Measurements from ENCODE around the gene SLC45A1. TPM values are rescaled to one million over a fixed set of nuclear protein-coding genes. Genes with fewer than 3 reads are reported as not detected.

Gene SLC45A1
- total RNA-seq, 1 donor from 2014 or later, result 6.6 TPM

DNA sequence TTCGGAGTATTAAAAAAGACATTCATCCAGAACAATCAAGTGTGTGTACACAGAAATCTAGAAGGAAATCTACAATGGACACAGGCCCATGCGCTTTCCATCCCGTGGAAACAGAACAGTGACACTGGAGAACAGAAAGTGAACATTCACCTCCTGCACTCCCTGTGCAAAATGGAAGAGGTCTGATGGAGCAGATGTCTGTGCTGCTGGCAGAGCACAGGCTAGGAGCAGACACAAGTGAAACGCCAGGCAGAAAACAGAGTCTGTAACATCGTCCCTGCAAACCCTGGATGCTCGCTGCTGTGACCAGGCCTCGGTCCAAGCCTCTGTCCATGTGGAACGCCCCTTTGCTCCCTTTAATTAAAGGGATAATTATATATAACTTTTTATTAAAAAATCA is 36.1 kb downstream of the SLC45A1 start:
- no peak for DNase-seq

DNA sequence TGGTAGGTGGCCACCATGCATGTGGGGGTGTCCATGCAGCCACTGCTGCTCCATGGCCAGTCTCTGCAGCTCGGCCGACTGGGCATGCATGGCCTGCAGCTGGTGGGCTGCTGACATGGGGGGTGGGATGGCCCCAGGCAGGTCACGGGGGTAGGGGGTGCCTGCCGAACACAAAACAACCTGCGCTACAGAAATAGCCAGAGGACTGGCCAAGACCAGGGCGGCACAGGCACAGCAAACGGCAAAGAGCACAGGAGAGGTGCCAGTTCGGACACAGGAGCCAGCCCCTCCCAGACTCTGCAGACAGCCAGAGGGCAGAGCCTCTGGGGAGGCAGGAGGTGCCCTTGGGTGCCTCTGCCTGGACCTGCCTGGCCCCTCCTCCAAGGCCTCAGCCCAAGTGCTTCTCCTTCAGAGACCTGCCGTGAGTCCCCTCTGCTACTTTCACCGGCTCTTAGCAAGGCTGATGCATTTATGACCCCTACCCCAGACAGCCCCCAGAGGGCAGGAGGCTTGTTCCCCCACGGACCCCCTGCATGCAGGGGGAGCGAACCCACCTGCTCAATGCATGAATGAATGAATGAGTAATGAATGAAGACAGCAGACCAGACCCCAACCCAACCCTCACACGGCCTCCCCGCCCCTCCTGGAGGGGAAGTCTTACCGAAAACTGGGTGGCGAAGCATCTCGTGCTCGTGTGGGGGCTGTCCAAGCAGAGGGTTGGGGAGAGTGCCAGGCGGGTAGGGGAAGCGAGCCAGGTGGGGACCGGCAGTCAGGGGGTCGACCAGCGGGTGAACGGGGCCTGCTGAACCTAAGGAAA is 37.7 kb downstream of the SLC45A1 start:
- no peak for DNase-seq

DNA sequence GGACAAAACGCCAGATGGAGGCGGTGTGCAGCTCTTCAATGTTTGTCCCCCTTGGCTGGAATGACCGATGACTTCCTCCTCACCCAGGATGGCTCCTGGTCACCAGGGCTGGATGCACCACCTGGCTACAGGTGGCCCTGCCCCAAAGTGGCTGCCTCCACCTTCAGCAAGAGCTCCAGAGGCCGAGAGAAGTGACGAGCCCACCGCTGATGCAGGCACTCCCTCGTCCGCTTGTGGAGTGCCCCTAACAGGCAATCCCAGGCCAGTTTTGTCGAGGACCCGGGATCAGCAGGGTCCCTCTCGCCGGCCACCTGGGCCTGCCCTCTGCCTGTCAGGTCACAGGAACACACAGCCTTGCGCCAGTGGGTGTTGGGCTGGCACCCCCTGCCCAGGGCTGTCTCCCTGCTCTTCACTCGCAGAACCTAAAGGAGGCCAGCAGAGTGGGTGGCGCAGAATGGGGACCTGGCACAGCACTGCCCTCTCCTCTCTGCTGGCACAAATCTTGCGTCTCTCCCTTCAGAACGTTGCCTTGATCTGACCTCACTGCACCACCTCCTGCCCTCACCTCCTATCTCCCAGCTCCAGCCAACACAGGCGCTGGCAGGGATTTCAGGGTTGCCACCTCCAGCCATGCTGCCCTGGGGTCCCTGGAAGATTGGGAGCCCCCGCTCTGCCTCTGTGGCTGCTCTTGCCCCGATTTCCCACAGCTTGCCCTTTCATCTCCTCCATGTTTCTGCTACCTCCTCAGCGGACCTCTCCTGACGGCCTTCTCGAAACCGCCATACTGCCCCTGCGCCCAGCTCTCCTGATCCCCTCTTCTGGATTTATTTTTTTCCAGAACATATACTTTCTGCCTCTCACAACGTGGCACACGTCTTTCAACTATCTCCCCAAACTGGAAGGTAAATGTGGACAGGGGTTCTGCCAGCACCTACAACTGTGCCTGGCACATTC is 38.6 kb downstream of the SLC45A1 start:
- no peak for DNase-seq

- DNase-seq, result no peak
Observed at GRCh38 chr1:8357329-8358101, 39.6 kb downstream of the SLC45A1 start.

- DNase-seq, result no peak
Observed at GRCh38 chr1:8358241-8358896, 40.5 kb downstream of the SLC45A1 start.

- no peak for DNase-seq
Observed at GRCh38 chr1:8358897-8359616, 41.1 kb downstream of the SLC45A1 start.

DNA sequence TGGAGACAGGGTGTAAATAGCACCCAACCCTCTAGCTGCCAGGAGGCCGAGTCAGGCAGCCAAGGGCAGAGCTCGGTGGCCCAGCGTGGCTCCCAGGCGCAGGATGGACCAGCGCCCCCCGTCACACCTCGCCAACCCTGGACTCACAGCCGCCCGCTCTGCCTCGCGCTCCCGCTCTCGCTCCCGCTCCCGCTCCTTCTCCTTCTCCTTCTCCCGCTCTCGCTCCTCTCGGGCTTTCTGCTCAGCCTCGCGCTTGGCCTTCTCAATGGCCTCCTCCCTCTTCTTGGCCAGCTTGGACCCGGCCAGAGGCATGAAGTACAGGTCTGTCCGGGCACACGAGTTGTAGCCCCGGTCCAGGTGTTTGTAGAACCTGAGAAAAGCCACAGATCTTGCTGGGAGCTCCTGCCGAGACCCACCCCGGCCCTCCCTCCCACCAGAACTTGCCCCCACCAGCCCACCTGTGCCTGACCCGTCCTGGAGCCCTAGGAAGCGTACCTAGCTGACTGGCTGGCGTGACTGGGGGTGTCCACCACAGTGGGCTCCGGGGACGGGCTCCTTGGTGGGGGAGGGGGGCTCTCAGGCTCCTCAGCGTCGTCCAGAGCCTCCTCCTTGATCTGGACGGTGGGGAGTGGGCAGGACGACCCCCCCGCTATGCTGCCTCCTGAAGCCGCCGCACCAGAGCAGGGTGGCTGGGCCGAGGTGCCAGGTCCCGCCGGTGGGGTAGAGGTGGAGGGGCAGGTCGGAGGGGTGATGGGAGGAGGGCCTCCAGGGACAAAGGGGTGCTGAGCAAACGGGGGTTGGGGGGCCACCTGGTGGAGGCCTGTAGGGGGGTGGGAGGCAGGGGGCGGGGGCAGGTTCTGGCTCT is 41.9 kb downstream of the SLC45A1 start:
- DNase-seq, result no peak

GRCh38 chr1:8360493-8361197 is 42.7 kb downstream of the SLC45A1 start:
- no peak for DNase-seq

GRCh38 chr1:8361198-8361849 is 43.4 kb downstream of the SLC45A1 start:
- DNase-seq, result no peak

GRCh38 chr1:8362701-8363101 is 44.8 kb downstream of the SLC45A1 start:
- DNase-seq, result no peak

DNA sequence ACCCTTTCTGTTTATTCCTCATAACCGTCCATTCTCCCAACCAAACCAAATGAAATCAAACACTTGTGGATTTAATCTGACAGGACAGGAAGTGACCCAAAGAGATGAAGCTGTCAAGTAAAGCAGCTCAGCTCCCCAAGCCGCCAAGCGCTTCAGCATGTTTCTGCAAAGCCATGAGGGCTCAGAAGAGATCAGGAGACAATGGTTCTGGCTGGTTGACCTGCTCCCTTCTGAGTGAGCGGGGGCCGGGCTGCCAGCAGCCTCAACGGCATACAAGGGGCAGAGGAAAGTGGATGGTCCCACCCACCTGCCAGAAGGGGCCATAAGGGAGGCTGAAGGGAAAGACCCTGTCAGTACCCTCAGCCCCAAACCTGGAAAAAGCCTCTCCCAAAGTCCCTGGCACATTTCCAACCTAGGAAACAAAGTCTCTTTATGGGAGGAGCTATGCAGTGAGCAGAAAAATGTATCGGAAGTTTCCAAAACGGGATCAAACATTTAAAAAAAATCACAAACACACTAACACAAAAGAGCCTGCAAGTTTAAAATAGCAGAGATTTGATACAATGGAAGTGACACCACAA is 45.4 kb downstream of the SLC45A1 start:
- no peak for DNase-seq

GRCh38 chr1:8363767-8364301 is 45.9 kb downstream of the SLC45A1 start:
- DNase-seq, result no peak

DNA sequence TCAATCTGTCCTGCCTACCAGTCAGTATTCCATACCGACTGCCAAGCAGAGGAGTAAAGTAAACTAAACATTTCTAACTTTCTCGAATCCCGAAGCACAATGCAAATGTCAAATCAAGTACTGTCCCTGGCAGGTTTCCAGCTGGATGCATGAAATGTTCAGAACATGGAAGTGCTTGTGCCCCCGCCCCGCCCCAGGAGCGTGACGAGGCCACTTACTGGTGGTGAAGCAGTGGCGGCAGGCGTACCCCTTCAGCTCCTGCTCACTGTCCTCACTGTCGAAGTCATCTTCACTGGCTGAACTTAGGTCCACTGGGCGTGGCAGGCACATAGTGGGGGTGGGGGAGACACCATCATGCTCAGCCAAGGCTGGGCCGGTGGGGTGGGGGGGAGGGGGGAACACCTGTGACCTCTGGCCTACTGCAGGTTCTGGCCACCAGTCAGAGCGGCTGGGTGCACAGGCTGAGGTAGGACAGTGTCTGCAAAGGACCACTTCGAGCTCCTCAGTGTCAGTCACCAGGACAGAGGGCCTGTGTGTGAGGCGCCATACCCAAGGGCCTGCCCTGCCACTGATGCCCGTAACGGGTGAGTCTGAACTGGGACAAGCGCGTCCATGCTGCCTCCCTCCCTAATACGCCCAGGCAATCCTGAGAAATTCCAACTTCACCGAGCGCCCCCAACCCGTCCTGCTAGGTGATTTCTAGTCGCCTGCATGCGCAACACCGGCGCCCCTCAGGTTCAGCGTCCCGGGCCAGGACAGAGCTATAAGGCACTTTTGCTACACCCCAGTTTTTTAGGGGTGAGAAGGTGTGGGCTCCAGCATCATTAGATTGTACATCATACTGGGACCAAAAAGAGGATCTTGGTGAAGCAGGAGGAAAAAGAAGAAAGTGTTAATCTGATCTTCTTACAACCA is 46.9 kb downstream of the SLC45A1 start:
- DNase-seq, result no peak

- no peak for DNase-seq
Observed at GRCh38 chr1:8365661-8366362, 47.9 kb downstream of the SLC45A1 start.

DNA sequence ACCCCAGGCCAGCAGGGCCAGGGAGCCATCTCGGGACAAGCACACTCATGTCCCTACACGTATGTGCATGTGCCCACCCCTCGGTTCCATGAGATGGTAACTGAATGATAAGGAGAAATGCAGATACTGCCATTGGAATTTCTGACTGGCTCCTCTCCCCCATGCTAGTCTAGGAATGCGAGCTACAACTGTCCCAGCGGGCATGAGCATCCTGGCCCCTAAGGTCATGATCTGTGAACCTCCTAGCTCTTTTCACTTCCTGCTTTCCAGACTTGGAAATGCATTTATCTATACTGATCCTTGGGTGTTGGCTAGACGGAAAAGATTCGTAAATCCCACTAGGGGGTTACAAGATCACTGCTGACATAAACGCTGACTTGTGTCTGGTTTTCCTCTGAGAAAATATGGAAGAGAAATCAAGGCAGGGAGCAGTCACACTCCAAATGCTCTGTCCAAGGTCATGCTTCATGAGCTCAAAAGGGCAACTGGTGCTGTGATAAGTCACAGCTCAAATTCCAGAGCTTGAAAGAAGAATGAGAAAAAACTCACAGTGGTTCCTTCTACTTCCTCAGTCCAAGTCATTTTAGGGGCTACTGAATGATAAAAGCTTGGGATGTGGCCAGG is 49.8 kb downstream of the SLC45A1 start:
- no peak for DNase-seq
